HEK293T (cell line): ENCODE measurements around the gene UCP2.

Experiments
- ARNT ChIP-seq: fragments of 450-650 bp; IDR thresholded peaks from 2 replicates; pipeline ENCODE4 v1.6.1; 2017; ENCODE audit warnings: mild to moderate bottlenecking
- BHLHE40 ChIP-seq: fragments of 450-650 bp; IDR thresholded peaks from 2 replicates; pipeline ENCODE4 v1.6.1; 2016; ENCODE audit warnings: mild to moderate bottlenecking, moderate library complexity, borderline replicate concordance
- ELF4 ChIP-seq: fragments of 450-650 bp; IDR thresholded peaks from 2 replicates; pipeline ENCODE4 v1.6.1; 2017; ENCODE audit warnings: antibody characterized with exemption
- FOXK2 ChIP-seq: fragments of 450-650 bp; IDR thresholded peaks from 2 replicates; pipeline ENCODE4 v1.6.1; 2016; ENCODE audit warnings: mild to moderate bottlenecking
- FOXM1 ChIP-seq: fragments of 450-650 bp; IDR thresholded peaks from 2 replicates; pipeline ENCODE4 v1.6.1; 2017; ENCODE audit warnings: mild to moderate bottlenecking, borderline replicate concordance
- LEF1 ChIP-seq: fragments of 450-650 bp; IDR thresholded peaks from 2 replicates; pipeline ENCODE4 v1.6.1; 2017; ENCODE audit warnings: mild to moderate bottlenecking, borderline replicate concordance
- NFRKB ChIP-seq: fragments of 450-650 bp; IDR thresholded peaks from 2 replicates; pipeline ENCODE4 v1.6.1; 2016; ENCODE audit warnings: mild to moderate bottlenecking, moderate library complexity
- SP1 ChIP-seq: fragments of 450-650 bp; IDR thresholded peaks from 2 replicates; pipeline ENCODE4 v1.6.1; 2017
- TARDBP ChIP-seq: fragments of 450-650 bp; IDR thresholded peaks from 2 replicates; pipeline ENCODE4 v1.6.1; 2016
- TF ChIP-seq, protein P1 (sequence below): fragments of 450-650 bp; IDR thresholded peaks from 2 replicates; pipeline ENCODE4 v1.6.1; 2016

DNA sequence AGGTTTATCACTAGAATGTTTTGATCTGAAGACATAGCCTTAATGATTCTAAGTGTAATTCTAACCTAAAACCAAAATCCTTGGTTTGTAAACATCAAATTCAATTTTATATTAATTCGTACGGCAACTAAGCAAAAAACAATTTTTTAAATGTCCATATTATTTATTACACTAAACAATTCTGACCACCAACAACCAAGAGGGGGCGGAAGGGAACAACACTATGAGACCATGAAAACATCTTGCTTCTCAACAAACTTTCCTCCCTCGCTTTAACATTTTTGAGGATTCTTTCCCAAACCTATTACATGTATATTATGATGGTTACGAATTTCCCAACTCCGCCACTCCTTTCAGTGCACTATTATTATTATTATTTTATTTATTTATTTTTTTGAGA, 6.5 kb upstream of the UCP2 start:
- no peak for TF ChIP-seq BHLHE40
- TF ChIP-seq FOXM1: no peak
- no peak for TF ChIP-seq SP1
- TF ChIP-seq TARDBP: no peak
- TF ChIP-seq ARNT: no peak
- TF ChIP-seq, protein P1, sequence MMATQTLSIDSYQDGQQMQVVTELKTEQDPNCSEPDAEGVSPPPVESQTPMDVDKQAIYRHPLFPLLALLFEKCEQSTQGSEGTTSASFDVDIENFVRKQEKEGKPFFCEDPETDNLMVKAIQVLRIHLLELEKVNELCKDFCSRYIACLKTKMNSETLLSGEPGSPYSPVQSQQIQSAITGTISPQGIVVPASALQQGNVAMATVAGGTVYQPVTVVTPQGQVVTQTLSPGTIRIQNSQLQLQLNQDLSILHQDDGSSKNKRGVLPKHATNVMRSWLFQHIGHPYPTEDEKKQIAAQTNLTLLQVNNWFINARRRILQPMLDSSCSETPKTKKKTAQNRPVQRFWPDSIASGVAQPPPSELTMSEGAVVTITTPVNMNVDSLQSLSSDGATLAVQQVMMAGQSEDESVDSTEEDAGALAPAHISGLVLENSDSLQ: no peak
- no peak for TF ChIP-seq ELF4
- TF ChIP-seq NFRKB: no peak
- no peak for TF ChIP-seq FOXK2
- TF ChIP-seq LEF1: no peak
